CD14-positive monocyte (primary cell): ENCODE results near the gene ZEB2. TPM values are rescaled to one million over a fixed set of nuclear protein-coding genes. Genes with fewer than 3 reads are reported as not detected.

Experiments used
- DNase-seq, 3 donors: peaks; one replicate each; pipeline ENCODE4 v3.0.0-alpha.2; 2011 to 2022
- H2AFZ ChIP-seq: 2 replicates; pipeline ENCODE4 v1.6.0; 2012; ENCODE audit warnings: mild to moderate bottlenecking, low read depth, low read length, inconsistent platforms; ENCODE audit not compliant: insufficient read depth, poor library complexity, severe bottlenecking
- H3K27ac ChIP-seq, 2 donors: 1 replicate in 1 of 2; 2 replicates in 1 of 2; pipeline ENCODE4 v1.5.1; 2012 to 2013; ENCODE audit warnings: low read length in 2 of 2, control low read depth in 1 of 2, inconsistent platforms in 1 of 2, low read depth in 1 of 2, mild to moderate bottlenecking in 1 of 2
- H3K27me3 ChIP-seq, 2 donors: one replicate each; pipeline versions ENCODE4 v1.6.0 to v1.6.1; 2011 to 2013; ENCODE audit warnings: low read length in 2 of 2; ENCODE audit not compliant: control insufficient read depth in 2 of 2, insufficient read depth in 2 of 2
- H3K36me3 ChIP-seq, 2 donors: replicated peaks in 1 of 2; 1 replicate in 1 of 2; 2 replicates in 1 of 2; pipeline versions ENCODE4 v1.5.1 to v1.6.1; 2012 to 2013; ENCODE audit warnings: low read length in 2 of 2, control low read depth in 1 of 2, inconsistent platforms in 1 of 2, mild to moderate bottlenecking in 1 of 2; ENCODE audit not compliant: insufficient read depth in 2 of 2, control insufficient read depth in 1 of 2
- H3K4me1 ChIP-seq, 2 donors: 1 replicate in 1 of 2; 2 replicates in 1 of 2; pipeline versions ENCODE4 v1.5.1 to v1.6.1; 2012 to 2013; ENCODE audit warnings: low read length in 2 of 2, control low read depth in 1 of 2, inconsistent platforms in 1 of 2, mild to moderate bottlenecking in 1 of 2, moderate library complexity in 1 of 2; ENCODE audit not compliant: insufficient read depth in 2 of 2, control insufficient read depth in 1 of 2
- H3K4me2 ChIP-seq: replicated peaks from 2 replicates; pipeline ENCODE3; 2012; ENCODE audit warnings: low read length, moderate library complexity, mild to moderate bottlenecking; ENCODE audit not compliant: poor library complexity, severe bottlenecking; ENCODE audit errors: extremely low read depth
- H3K4me3 ChIP-seq, 3 experiments: fragments of 200-600 bp in 1 of 3; sonication (generic) in 1 of 3; replicated peaks in 1 of 3; 1 replicate in 2 of 3; 2 replicates in 1 of 3; pipeline ENCODE4 v1.5.1; 2011 to 2013; ENCODE audit warnings: low read length in 3 of 3, mild to moderate bottlenecking in 3 of 3, control low read depth in 2 of 3, low read depth in 2 of 3, inconsistent platforms in 1 of 3, moderate library complexity in 1 of 3
- H3K79me2 ChIP-seq: 2 replicates; pipeline ENCODE4 v1.6.0; 2012; ENCODE audit warnings: mild to moderate bottlenecking, control low read depth, inconsistent platforms, low read length, moderate library complexity; ENCODE audit not compliant: insufficient read depth
- H3K9ac ChIP-seq: 2 replicates; pipeline ENCODE4 v1.6.0; 2017; ENCODE audit warnings: low read length, mild to moderate bottlenecking; ENCODE audit not compliant: insufficient read depth, poor library complexity, severe bottlenecking
- H3K9me3 ChIP-seq, 2 donors: replicated peaks in 1 of 2; 1 replicate in 1 of 2; 2 replicates in 1 of 2; pipeline versions ENCODE4 v1.5.1 to v1.6.1; 2012 to 2013; ENCODE audit warnings: low read length in 2 of 2, control low read depth in 1 of 2; ENCODE audit not compliant: control insufficient read depth in 1 of 2, insufficient read depth in 1 of 2
- H4K20me1 ChIP-seq: 2 replicates; pipeline ENCODE4 v1.6.0; 2012; ENCODE audit warnings: mild to moderate bottlenecking, low read length, control low read depth, moderate library complexity; ENCODE audit not compliant: insufficient read depth
- H3K27ac Mint-ChIP-seq, 7 donors: one replicate each; pipeline ENCODE4 v1.8.0; 2020; ENCODE audit warnings: mild to moderate bottlenecking in 7 of 7, mixed read lengths in 7 of 7, moderate library complexity in 6 of 7, inconsistent platforms in 2 of 7
- H3K27me3 Mint-ChIP-seq, 3 donors: one replicate each; pipeline ENCODE4 v1.8.0; 2021 to 2022; ENCODE audit warnings: low read depth in 3 of 3, mild to moderate bottlenecking in 3 of 3, mixed read lengths in 3 of 3, moderate library complexity in 3 of 3, inconsistent platforms in 1 of 3
- H3K36me3 Mint-ChIP-seq, 2 donors: one replicate each; pipeline ENCODE4 v1.8.0; 2020; ENCODE audit warnings: mixed read lengths in 2 of 2, inconsistent platforms in 1 of 2, mild to moderate bottlenecking in 1 of 2
- H3K4me1 Mint-ChIP-seq: one replicate; pipeline ENCODE4 v1.8.0; 2020; ENCODE audit warnings: mild to moderate bottlenecking, mixed read lengths
- H3K4me3 Mint-ChIP-seq, 2 donors: one replicate each; pipeline ENCODE4 v1.8.0; 2020; ENCODE audit warnings: mild to moderate bottlenecking in 2 of 2, mixed read lengths in 2 of 2, moderate library complexity in 1 of 2
- H3K9me3 Mint-ChIP-seq, 7 donors: one replicate each; pipeline ENCODE4 v1.8.0; 2020 to 2022; ENCODE audit warnings: mixed read lengths in 7 of 7, mild to moderate bottlenecking in 6 of 7, moderate library complexity in 6 of 7, inconsistent platforms in 2 of 7
- CTCF ChIP-seq: fragments of 200-600 bp; IDR thresholded peaks from one replicate; pipeline ENCODE4 v1.8.0; 2022; ENCODE audit warnings: antibody characterized with exemption, mild to moderate bottlenecking
- WGBS: methylation state at CpG from one replicate; pipeline ENCODE4 v1.1.5; 2013; ENCODE audit warnings: missing lambda C conversion rate; ENCODE audit not compliant: insufficient coverage; 5-methylcytosine and 5-hydroxymethylcytosine counted together
- intact Hi-C, 2 donors: fragments of 100-400 bp; cut with micrococcal nuclease; formaldehyde crosslinking; loops; one replicate each; pipeline versions ENCODE4 v1.15.0 to v1.15.1; 2023
- polyA plus RNA-seq, 3 donors: library from polyadenylated mRNA; depleted of rRNA in 1 of 3; unstranded in 2 of 3; stranded (reverse) in 1 of 3; fragments of 300-500 nt in 2 of 3; fragments of >200 nt in 1 of 3; fragmentation: Illumina TruSeq in 2 of 3; gene quantifications; 1 replicate in 2 of 3; 2 replicates in 1 of 3; pipeline ENCODE4 v1.2.3, GENCODE V29; 2012 to 2021

The ZEB2 gene
- polyA plus RNA-seq, 3 donors, result 76.8 to 325 (median 93.8) TPM

GRCh38 chr2:144481666-144482065, 38.3 kb downstream of the ZEB2 start:
- Mint-ChIP-seq H3K4me1 (peaks cover 71% of the 10 kb centered on the region), H3K36me3 (peaks cover 81 to 90% of the 10 kb centered on the region in 2 donors), H3K4me3 (no peak overlapping the region), H3K9me3 (no peaks in the 10 kb centered on the region), H3K27ac (peak overlapping the region in 5 of 7 donors; percentile 47 to 83 (median 68)), H3K27me3 (peaks cover 0 to 1% (median 0%) of the 10 kb centered on the region in 3 donors)
- WGBS, result no CpG with 5 or more reads among the region's 4 CpGs
- TF ChIP-seq CTCF, result no peak
- Histone ChIP-seq H4K20me1 (peaks cover 100% of the 10 kb centered on the region), H2AFZ (no peak overlapping the region), H3K27me3 (no peaks in the 10 kb centered on the region), H3K4me2 (peak overlapping the region; percentile 33), H3K27ac (peak overlapping the region in 1 of 2 donors; percentile 65), H3K36me3 (peaks cover 67 to 97% of the 10 kb centered on the region in 2 donors), H3K79me2 (peaks cover 100% of the 10 kb centered on the region), H3K4me3 (no peak overlapping the region), H3K4me1 (peaks cover 58 to 89% of the 10 kb centered on the region in 2 donors), H3K9me3 (no peaks in the 10 kb centered on the region), H3K9ac (no peak overlapping the region)
- intact Hi-C loops, result no loop called here
- DNase-seq, result no peak

GRCh38 chr2:144481109-144481508, 38.8 kb downstream of the ZEB2 start:
- no peak overlapping the region for H2AFZ ChIP-seq
- peaks cover 63 to 92% of the 10 kb centered on the region in 2 donors for H3K4me1 ChIP-seq
- H3K4me3 Mint-ChIP-seq, result no peak overlapping the region
- H3K9ac ChIP-seq, result no peak overlapping the region
- 7% methylated on average over 3 of the region's 6 CpGs for WGBS
- H3K27me3 Mint-ChIP-seq, result peaks cover 0 to 1% (median 0%) of the 10 kb centered on the region in 3 donors
- peaks cover 84 to 92% of the 10 kb centered on the region in 2 donors for H3K36me3 Mint-ChIP-seq
- intact Hi-C loops, result no loop called here
- peaks cover 70 to 99% of the 10 kb centered on the region in 2 donors for H3K36me3 ChIP-seq
- H3K9me3 Mint-ChIP-seq, result no peaks in the 10 kb centered on the region
- peaks cover 100% of the 10 kb centered on the region for H4K20me1 ChIP-seq
- H3K9me3 ChIP-seq, result no peaks in the 10 kb centered on the region
- no peak overlapping the region for H3K4me3 ChIP-seq
- peak overlapping the region; percentile 47 to 85 (median 76) for H3K27ac Mint-ChIP-seq
- H3K79me2 ChIP-seq, result peaks cover 100% of the 10 kb centered on the region
- no peaks in the 10 kb centered on the region for H3K27me3 ChIP-seq
- peaks cover 76% of the 10 kb centered on the region for H3K4me1 Mint-ChIP-seq
- H3K4me2 ChIP-seq, result peak overlapping the region; percentile 33
- TF ChIP-seq CTCF, result no peak
- peak overlapping the region; percentile 45 to 65 for H3K27ac ChIP-seq
- DNase-seq, result no peak
